CD4-positive, alpha-beta memory T cell (primary cell): ENCODE results near the gene TESK2. TPM values are rescaled to one million over a fixed set of nuclear protein-coding genes. Genes with fewer than 3 reads are reported as not detected.

Experiments
- CTCF ChIA-PET: fragments of 350-600 bp; sonication (Branson Sonifier 250); formaldehyde crosslinking; loops from one replicate; lab custom pipeline; 2021; ENCODE audit warnings: inconsistent platforms; ENCODE audit not compliant: partially characterized antibody; lab: Charles Lee
- POLR2A ChIA-PET: fragments of 350-600 bp; sonication (Branson Sonifier 250); formaldehyde crosslinking; loops from one replicate; lab custom pipeline; 2021; ENCODE audit not compliant: partially characterized antibody; lab: Charles Lee
- DNase-seq, 5 donors: peaks; one replicate each; pipeline versions ENCODE4 v3.0.0 to v3.0.0-alpha.2; 2020 to 2022; ENCODE audit warnings: mixed read lengths in 1 of 5
- H3K27ac ChIP-seq: one replicate; pipeline ENCODE4 v1.7.0; 2013; ENCODE audit warnings: low read depth, low read length
- H3K27me3 ChIP-seq: 2 replicates; pipeline ENCODE4 v1.7.0; 2013; ENCODE audit warnings: mild to moderate bottlenecking, low read length, moderate library complexity; ENCODE audit not compliant: insufficient read depth
- H3K36me3 ChIP-seq: 2 replicates; pipeline ENCODE4 v1.7.0; 2013; ENCODE audit warnings: mild to moderate bottlenecking, low read length, moderate library complexity; ENCODE audit not compliant: insufficient read depth
- H3K4me1 ChIP-seq: 2 replicates; pipeline ENCODE4 v1.7.0; 2013; ENCODE audit warnings: mild to moderate bottlenecking, low read length, moderate library complexity; ENCODE audit not compliant: insufficient read depth
- H3K4me3 ChIP-seq, 2 donors: one replicate each; pipeline ENCODE4 v1.7.0; 2013; ENCODE audit warnings: low read length in 2 of 2, mild to moderate bottlenecking in 1 of 2
- H3K9me3 ChIP-seq, 2 donors: one replicate each; pipeline ENCODE4 v1.7.0; 2013; ENCODE audit warnings: low read length in 2 of 2, control low read depth in 1 of 2; ENCODE audit not compliant: control insufficient read depth in 1 of 2
- H3K27ac Mint-ChIP-seq, 7 donors: one replicate each; pipeline ENCODE4 v1.8.0; 2020 to 2021; ENCODE audit warnings: mixed read lengths in 7 of 7, mild to moderate bottlenecking in 6 of 7, inconsistent platforms in 3 of 7, moderate library complexity in 3 of 7
- H3K27me3 Mint-ChIP-seq, 2 donors: one replicate each; pipeline ENCODE4 v1.8.0; 2020 to 2021; ENCODE audit warnings: mixed read lengths in 2 of 2
- H3K36me3 Mint-ChIP-seq, 2 donors: one replicate each; pipeline ENCODE4 v1.8.0; 2020 to 2021; ENCODE audit warnings: mixed read lengths in 2 of 2, inconsistent platforms in 1 of 2, mild to moderate bottlenecking in 1 of 2
- H3K4me1 Mint-ChIP-seq, 4 donors: one replicate each; pipeline ENCODE4 v1.8.0; 2020 to 2021; ENCODE audit warnings: mixed read lengths in 4 of 4, mild to moderate bottlenecking in 1 of 4
- H3K4me3 Mint-ChIP-seq, 8 donors: one replicate each; pipeline ENCODE4 v1.8.0; 2020 to 2021; ENCODE audit warnings: mixed read lengths in 8 of 8, mild to moderate bottlenecking in 7 of 8, moderate library complexity in 6 of 8, inconsistent platforms in 3 of 8
- H3K9me3 Mint-ChIP-seq, 8 donors: one replicate each; pipeline ENCODE4 v1.8.0; 2020 to 2021; ENCODE audit warnings: mixed read lengths in 8 of 8, mild to moderate bottlenecking in 5 of 8, inconsistent platforms in 3 of 8, moderate library complexity in 1 of 8
- intact Hi-C: fragments of 100-400 bp; cut with micrococcal nuclease; formaldehyde crosslinking; loops from one replicate; pipeline ENCODE4 v1.15.1; 2023
- polyA plus RNA-seq, 2 donors: library from polyadenylated mRNA; unstranded; fragments of 300-500 nt; fragmentation: Illumina TruSeq; gene quantifications; one replicate each; pipeline ENCODE4 v1.2.3, GENCODE V29; 2021
- total RNA-seq, 2 experiments: library from RNA; stranded (reverse); gene quantifications; one replicate each; pipeline ENCODE4 v1.2.3, GENCODE V29; 2021

The TESK2 gene
- total and polyA plus RNA-seq, 4 experiments from 2014 or later = 4.5 to 7.7 (median 6.2) TPM

DNA sequence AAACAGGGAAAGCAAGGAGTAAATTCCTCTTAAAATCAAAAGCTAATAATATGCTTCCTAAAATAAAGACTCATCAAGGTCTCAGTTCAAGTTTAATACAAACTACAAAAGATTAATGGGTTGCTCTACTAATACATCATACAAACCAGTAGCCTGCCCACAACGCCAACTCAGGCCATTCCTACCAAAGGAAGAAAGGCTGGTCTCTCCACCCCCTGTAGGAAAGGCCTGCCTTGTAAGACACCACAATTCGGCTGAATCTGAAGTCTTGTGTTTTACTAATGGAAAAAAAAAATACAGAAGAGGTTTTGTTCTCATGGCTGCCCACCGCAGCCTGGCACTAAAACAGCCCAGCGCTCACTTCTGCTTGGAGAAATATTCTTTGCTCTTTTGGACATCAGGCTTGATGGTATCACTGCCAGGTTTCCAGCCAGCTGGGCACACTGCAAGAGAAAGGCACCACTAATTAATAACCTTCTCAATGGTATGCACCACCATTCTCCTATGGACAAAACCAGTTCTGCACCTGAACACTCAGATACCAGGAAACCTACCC, 20.1 kb upstream of the TESK2 start:
- peaks cover 51% of the 10 kb centered on the region for H3K36me3 ChIP-seq
- H3K27me3 Mint-ChIP-seq = no peaks in the 10 kb centered on the region
- peak overlapping the region in 5 of 7 donors; percentile 19 to 57 (median 38) for H3K27ac Mint-ChIP-seq
- no peaks in the 10 kb centered on the region for H3K9me3 ChIP-seq
- H3K27ac ChIP-seq = no peak overlapping the region
- no peak overlapping the region for H3K4me3 ChIP-seq
- H3K9me3 Mint-ChIP-seq = no peaks in the 10 kb centered on the region
- H3K4me1 ChIP-seq = no peaks in the 10 kb centered on the region
- no peak overlapping the region for H3K4me3 Mint-ChIP-seq
- CTCF ChIA-PET = interaction anchor here (0.8 to 4.9 kb wide), 11 partner anchors 8 to 58 kb away, joined by 3 to 184 read pairs (median 4); partner anchors contain the start of genes CCDC163 and MMACHC
- intact Hi-C loops = no loop called here
- no peaks in the 10 kb centered on the region for H3K27me3 ChIP-seq
- H3K4me1 Mint-ChIP-seq = peaks cover 3 to 7% (median 5%) of the 10 kb centered on the region in 4 donors
- H3K36me3 Mint-ChIP-seq = peaks cover 48 to 71% of the 10 kb centered on the region in 2 donors
- DNase-seq = no peak
- POLR2A ChIA-PET = interaction anchor here (0.8 to 3.0 kb wide), 3 partner anchors 10 to 73 kb away, joined by 3 to 30 read pairs (median 3); partner anchors contain the start of genes MMACHC, NASP and PRDX1

DNA sequence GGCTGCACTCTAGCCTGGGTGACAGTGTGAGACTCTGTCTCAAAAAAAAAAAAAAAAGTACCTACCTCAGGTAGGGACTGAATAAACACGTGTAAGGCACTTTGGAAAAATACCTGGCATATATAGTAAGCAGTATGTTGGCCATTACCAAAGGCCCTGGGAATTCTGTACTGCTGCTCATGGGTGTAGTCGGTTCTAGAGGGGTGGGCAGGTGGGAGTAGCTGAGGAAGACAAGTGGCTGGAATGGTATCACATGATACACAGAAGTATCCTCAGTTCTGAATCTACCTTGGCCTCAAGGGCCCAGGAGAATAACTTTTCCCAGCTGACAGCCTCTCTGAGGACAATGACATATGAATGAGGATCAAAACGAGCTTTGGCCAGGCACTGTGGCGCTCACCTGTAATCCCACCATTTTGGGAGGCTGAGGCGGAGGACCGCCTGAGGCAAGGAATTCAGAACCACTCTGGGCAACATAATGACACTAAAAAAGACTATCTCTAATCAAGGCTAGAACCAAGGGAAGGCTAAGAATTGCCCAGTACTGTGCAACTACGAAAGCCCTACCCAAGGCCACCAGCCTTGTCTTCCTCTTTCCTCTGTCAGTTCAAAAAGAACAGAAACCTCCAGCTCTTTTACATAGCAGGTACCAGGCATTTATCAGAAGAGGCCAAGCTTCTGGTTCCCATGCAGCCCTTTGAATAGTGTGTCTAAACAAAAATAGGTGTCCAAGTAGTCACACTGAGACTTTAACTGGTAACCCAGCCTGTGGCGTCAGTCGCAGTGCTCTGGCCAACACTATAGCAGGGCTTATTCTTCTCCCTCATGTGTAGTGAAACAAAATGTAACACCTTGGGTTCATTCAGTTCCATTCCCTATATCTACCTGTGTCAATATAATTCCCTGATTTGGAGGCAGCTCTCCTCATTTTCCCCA, 19.3 kb upstream of the TESK2 start:
- no peaks in the 10 kb centered on the region for H3K9me3 ChIP-seq
- ChIA-PET POLR2A (interaction anchor here (0.8 to 3.0 kb wide), 4 partner anchors 10 to 74 kb away, joined by 3 to 30 read pairs (median 3); partner anchors contain the start of genes MMACHC, NASP and PRDX1), CTCF (interaction anchor here (0.7 to 4.9 kb wide), 8 partner anchors 9 to 59 kb away, joined by 3 to 184 read pairs (median 3); partner anchors contain the start of genes CCDC163 and MMACHC)
- peak overlapping the region in 3 of 7 donors; percentile 20 to 57 (median 36) for H3K27ac Mint-ChIP-seq
- H3K9me3 Mint-ChIP-seq = no peaks in the 10 kb centered on the region
- H3K4me3 Mint-ChIP-seq = no peak overlapping the region
- no peak for DNase-seq
- no peak overlapping the region for H3K27ac ChIP-seq
- peaks cover 0 to 4% (median 1%) of the 10 kb centered on the region in 4 donors for H3K4me1 Mint-ChIP-seq
- H3K4me1 ChIP-seq = no peaks in the 10 kb centered on the region
- H3K36me3 Mint-ChIP-seq = peaks cover 42 to 65% of the 10 kb centered on the region in 2 donors
- H3K27me3 Mint-ChIP-seq = no peaks in the 10 kb centered on the region
- H3K36me3 ChIP-seq = peaks cover 44% of the 10 kb centered on the region
- H3K4me3 ChIP-seq = no peak overlapping the region
- intact Hi-C loops = no loop called here
- no peaks in the 10 kb centered on the region for H3K27me3 ChIP-seq

- Histone ChIP-seq H3K9me3 (no peaks in the 10 kb centered on the region), H3K27me3 (no peaks in the 10 kb centered on the region), H3K4me3 (no peak overlapping the region), H3K4me1 (no peaks in the 10 kb centered on the region), H3K36me3 (peaks cover 28% of the 10 kb centered on the region), H3K27ac (no peak overlapping the region)
- Mint-ChIP-seq H3K4me3 (no peak overlapping the region), H3K4me1 (peaks cover 0 to 2% (median under 1%) of the 10 kb centered on the region in 4 donors), H3K27ac (peak overlapping the region in 4 of 7 donors; percentile 29 to 65 (median 51)), H3K9me3 (no peaks in the 10 kb centered on the region), H3K27me3 (no peaks in the 10 kb centered on the region), H3K36me3 (peaks cover 30 to 48% of the 10 kb centered on the region in 2 donors)
- no peak for DNase-seq
- CTCF ChIA-PET = interaction anchor here (1.6 to 4.9 kb wide), 2 partner anchors 61 kb away, joined by 5 to 184 read pairs; no protein-coding TSS in a partner anchor
- POLR2A ChIA-PET = interaction anchor here (0.5 to 1.5 kb wide), 2 partner anchors 13 to 33 kb away, joined by 3 to 4 read pairs; partner anchors contain the start of gene PRDX1
- intact Hi-C loops = no loop called here
Measured at GRCh38 chr1:45508295-45509151, 17.6 kb upstream of the TESK2 start.

DNA sequence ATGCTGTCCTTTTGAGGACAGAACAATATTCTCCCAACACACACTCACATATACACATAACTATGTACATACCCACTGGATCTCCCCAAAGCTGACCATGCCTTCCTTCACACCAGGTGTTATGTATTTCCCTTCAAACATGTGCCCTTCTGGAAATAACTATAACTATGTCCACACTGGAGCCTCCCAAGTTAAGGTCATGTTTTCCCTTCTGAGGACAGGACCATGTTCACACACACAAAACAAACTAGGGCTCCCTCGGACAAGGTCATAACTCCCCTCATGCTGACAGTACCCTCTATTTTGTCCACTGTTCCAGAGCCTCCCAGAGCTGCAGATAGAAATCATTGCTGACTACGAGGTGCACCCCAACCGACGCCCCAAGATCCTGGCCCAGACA, 16.9 kb upstream of the TESK2 start:
- Histone ChIP-seq H3K27ac (no peak overlapping the region), H3K4me3 (no peak overlapping the region), H3K4me1 (no peaks in the 10 kb centered on the region), H3K9me3 (no peaks in the 10 kb centered on the region), H3K36me3 (peaks cover 23% of the 10 kb centered on the region), H3K27me3 (no peaks in the 10 kb centered on the region)
- ChIA-PET POLR2A (interaction anchor here (0.5 to 1.5 kb wide), 2 partner anchors 13 to 34 kb away, joined by 3 to 4 read pairs; partner anchors contain the start of gene PRDX1), CTCF (interaction anchor here (1.6 kb wide), 1 partner anchor 62 kb away, joined by 5 read pairs; no protein-coding TSS in a partner anchor)
- Mint-ChIP-seq H3K4me3 (no peak overlapping the region), H3K4me1 (peaks cover 0 to 2% (median under 1%) of the 10 kb centered on the region in 4 donors), H3K27ac (peak overlapping the region in 4 of 7 donors; percentile 29 to 65 (median 51)), H3K27me3 (no peaks in the 10 kb centered on the region), H3K36me3 (peaks cover 27 to 43% of the 10 kb centered on the region in 2 donors), H3K9me3 (no peaks in the 10 kb centered on the region)
- intact Hi-C loops = no loop called here
- DNase-seq = no peak

- intact Hi-C loops = no loop called here
- peaks cover 0 to 2% (median under 1%) of the 10 kb centered on the region in 4 donors for H3K4me1 Mint-ChIP-seq
- peaks cover 23% of the 10 kb centered on the region for H3K36me3 ChIP-seq
Measured at GRCh38 chr1:45507195-45507594, 16.2 kb upstream of the TESK2 start.

More at GRCh38 chr1:45507195-45507594, 16.2 kb upstream of the TESK2 start:
- no peaks in the 10 kb centered on the region for H3K9me3 Mint-ChIP-seq
- DNase-seq = no peak
- no peak overlapping the region for H3K4me3 ChIP-seq
- no peaks in the 10 kb centered on the region for H3K9me3 ChIP-seq
- H3K27me3 Mint-ChIP-seq = no peaks in the 10 kb centered on the region
- H3K27ac Mint-ChIP-seq = peak overlapping the region in 4 of 7 donors; percentile 1 to 49 (median 20)
- no peaks in the 10 kb centered on the region for H3K4me1 ChIP-seq
- POLR2A ChIA-PET = interaction anchor here (1.5 kb wide), 1 partner anchor 14 kb away, joined by 4 read pairs; the partner anchor contains the start of gene PRDX1
- H3K27me3 ChIP-seq = no peaks in the 10 kb centered on the region
- H3K27ac ChIP-seq = no peak overlapping the region
- H3K36me3 Mint-ChIP-seq = peaks cover 25 to 38% of the 10 kb centered on the region in 2 donors
- no peak overlapping the region for H3K4me3 Mint-ChIP-seq
- CTCF ChIA-PET = interaction anchor here (1.6 kb wide), 1 partner anchor 63 kb away, joined by 5 read pairs; no protein-coding TSS in a partner anchor
